Esophagus muscularis mucosa (tissue), 4 donors: ENCODE data around the gene SNX8. TPM values are rescaled to one million over a fixed set of nuclear protein-coding genes. Genes with fewer than 3 reads are reported as not detected.

ENCODE experiments used
- DNase-seq: peaks from one replicate; pipeline ENCODE4 v3.0.0-alpha.2; 2017; ENCODE audit errors: extremely low spot score
- H3K27ac ChIP-seq, 4 donors: fragments of 200-600 bp; sonication (generic); replicated peaks in 1 of 4; 1 replicate in 3 of 4; 2 replicates in 1 of 4; pipeline ENCODE4 v1.5.1; 2016 to 2019; ENCODE audit warnings: mild to moderate bottlenecking in 1 of 4
- H3K27me3 ChIP-seq, 4 donors: fragments of 200-600 bp; sonication (generic); one replicate each; pipeline versions ENCODE4 v1.5.1 to v1.6.0; 2016 to 2019
- H3K36me3 ChIP-seq, 4 donors: fragments of 200-600 bp; sonication (generic); one replicate each; pipeline ENCODE4 v1.5.1; 2016 to 2019
- H3K4me1 ChIP-seq, 4 donors: fragments of 200-600 bp; sonication (generic); one replicate each; pipeline ENCODE4 v1.5.1; 2016 to 2019
- H3K4me3 ChIP-seq, 4 donors: fragments of 200-600 bp; sonication (generic); 1 replicate in 2 of 4; 2 replicates in 2 of 4; pipeline ENCODE4 v1.5.1; 2016 to 2019; ENCODE audit warnings: mild to moderate bottlenecking in 4 of 4, moderate library complexity in 1 of 4
- H3K9me3 ChIP-seq, 4 donors: fragments of 200-600 bp; sonication (generic); 1 replicate in 3 of 4; 2 replicates in 1 of 4; pipeline ENCODE4 v1.5.1; 2016 to 2019
- EP300 ChIP-seq: sonication (generic); formaldehyde crosslinking; IDR thresholded peaks from one replicate; pipeline ENCODE4 v1.6.1; 2017; ENCODE audit warnings: antibody characterized with exemption
- POLR2A ChIP-seq: fragments of 450-650 bp; IDR thresholded peaks from one replicate; pipeline ENCODE4 v1.6.1; 2017; ENCODE audit warnings: antibody characterized with exemption, moderate library complexity, mild to moderate bottlenecking, low read depth
- POLR2AphosphoS5 ChIP-seq, 2 donors: sonication (generic); formaldehyde crosslinking; IDR thresholded peaks; one replicate each; pipeline ENCODE4 v1.6.1; 2017; ENCODE audit warnings: antibody characterized with exemption in 2 of 2
- WGBS: methylation state at CpG from one replicate; pipeline ENCODE4 v1.1.5; 2018; 5-methylcytosine and 5-hydroxymethylcytosine counted together
- intact Hi-C: fragments of 100-400 bp; cut with DNase I; formaldehyde crosslinking; loops from one replicate; pipeline ENCODE4 v1.15.1; 2023
- total RNA-seq, 4 donors: library from RNA; depleted of rRNA; stranded (reverse); fragments of >200 nt; gene quantifications; one replicate each; pipeline versions ENCODE4 v1.1.0 to v1.2.1, GENCODE V29; 2016
- TF ChIP-seq, protein P1 (sequence below), 3 experiments: fragments of 200-600 bp in 2 of 3; fragments of 450-650 bp in 1 of 3; sonication (generic) in 2 of 3; IDR thresholded peaks; one replicate each; pipeline ENCODE4 v1.5.1; 2017 to 2019; ENCODE audit warnings: antibody characterized with exemption in 3 of 3, mild to moderate bottlenecking in 2 of 3, moderate library complexity in 1 of 3

Gene SNX8
- total RNA-seq, 4 donors from 2014 or later = 6.8 to 9.9 (median 8.7) TPM

DNA sequence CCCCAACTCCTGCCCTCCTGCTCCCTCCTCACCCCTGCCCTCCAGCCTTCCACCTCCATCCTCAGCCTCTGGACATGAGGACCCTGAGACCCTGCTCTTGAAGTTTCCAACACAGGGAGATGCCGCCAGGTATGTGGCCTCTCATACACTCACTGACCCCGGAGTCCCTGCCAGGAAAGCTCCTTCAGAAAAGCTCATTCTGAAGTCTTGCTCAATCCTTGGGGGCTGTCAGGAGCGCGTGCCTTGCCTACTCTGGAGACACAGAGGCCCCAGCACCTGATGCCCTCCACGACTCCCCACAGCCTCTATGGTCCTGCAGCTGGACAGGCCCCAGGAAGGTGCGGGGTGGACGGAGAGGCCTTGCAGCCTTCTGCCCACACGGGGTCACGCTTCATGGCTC, 61.2 kb downstream of the SNX8 start:
- peaks cover 6 to 15% (median 11%) of the 10 kb centered on the region in 4 donors for H3K4me1 ChIP-seq

DNA sequence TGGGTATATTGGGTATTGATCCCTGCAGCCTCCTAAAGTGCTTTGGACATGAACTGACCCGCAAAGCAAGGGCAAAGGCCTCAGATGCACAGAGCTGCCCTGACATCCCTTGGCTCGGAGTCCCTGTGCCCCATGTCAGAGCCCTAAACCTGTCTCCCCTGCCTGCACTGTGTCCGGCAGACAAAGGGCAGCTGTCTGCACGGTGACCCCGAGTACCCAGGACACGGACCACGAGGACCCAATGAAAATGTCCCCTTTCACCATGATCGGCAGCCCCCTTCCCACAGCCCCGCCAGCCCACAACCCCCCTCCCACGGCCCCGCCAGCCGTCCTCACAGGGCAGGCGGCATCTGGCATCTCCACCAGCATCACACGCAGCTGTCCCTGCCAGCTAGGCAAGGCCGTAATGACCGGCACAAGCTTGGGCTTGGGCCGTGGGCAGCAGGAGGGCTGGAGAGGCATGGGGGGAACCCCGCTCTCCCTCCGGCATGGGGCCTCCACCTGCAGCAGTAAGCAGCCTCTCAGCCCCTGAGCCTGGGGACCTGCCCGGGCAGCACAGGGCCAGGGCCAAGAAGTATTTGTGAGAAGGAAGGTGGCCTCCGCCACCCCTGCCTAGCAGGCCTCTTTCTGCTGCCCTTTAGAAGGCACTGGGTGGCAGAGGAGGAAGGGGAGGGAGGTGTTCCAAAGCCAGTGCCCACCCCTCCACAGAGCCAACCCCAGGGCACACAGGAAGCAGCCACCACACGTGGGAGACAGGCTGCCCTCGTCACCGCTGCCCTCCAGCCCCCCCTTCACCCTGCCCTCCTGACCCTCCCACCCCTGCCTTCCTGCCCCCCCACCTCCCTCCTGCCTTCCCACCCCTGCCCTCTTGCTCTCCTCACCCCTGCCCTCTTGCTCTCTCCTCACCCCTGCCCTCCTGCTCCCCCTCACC, 62.1 kb downstream of the SNX8 start:
- WGBS = 83% methylated on average over 22 of the region's 24 CpGs
- Histone ChIP-seq H3K36me3 (peaks cover 13 to 51% (median 34%) of the 10 kb centered on the region in 4 donors), H3K4me1 (peaks cover 6 to 15% (median 11%) of the 10 kb centered on the region in 4 donors), H3K4me3 (no peak overlapping the region), H3K27ac (no peak overlapping the region), H3K9me3 (no peaks in the 10 kb centered on the region), H3K27me3 (no peaks in the 10 kb centered on the region)
- intact Hi-C loops = no loop called here
- TF ChIP-seq POLR2AphosphoS5 (IDR thresholded peaks at IDR 0.05) = no peak
- no peak for TF ChIP-seq EP300
- TF ChIP-seq, protein P1, sequence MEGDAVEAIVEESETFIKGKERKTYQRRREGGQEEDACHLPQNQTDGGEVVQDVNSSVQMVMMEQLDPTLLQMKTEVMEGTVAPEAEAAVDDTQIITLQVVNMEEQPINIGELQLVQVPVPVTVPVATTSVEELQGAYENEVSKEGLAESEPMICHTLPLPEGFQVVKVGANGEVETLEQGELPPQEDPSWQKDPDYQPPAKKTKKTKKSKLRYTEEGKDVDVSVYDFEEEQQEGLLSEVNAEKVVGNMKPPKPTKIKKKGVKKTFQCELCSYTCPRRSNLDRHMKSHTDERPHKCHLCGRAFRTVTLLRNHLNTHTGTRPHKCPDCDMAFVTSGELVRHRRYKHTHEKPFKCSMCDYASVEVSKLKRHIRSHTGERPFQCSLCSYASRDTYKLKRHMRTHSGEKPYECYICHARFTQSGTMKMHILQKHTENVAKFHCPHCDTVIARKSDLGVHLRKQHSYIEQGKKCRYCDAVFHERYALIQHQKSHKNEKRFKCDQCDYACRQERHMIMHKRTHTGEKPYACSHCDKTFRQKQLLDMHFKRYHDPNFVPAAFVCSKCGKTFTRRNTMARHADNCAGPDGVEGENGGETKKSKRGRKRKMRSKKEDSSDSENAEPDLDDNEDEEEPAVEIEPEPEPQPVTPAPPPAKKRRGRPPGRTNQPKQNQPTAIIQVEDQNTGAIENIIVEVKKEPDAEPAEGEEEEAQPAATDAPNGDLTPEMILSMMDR (IDR thresholded peaks at IDR 0.05) = no peak
- TF ChIP-seq POLR2A = no peak
- no peak for DNase-seq

More for the DNA sequence above, 61.2 kb downstream of the SNX8 start:
- intact Hi-C loops = no loop called here
- Histone ChIP-seq H3K36me3 (peaks cover 16 to 58% (median 39%) of the 10 kb centered on the region in 4 donors), H3K27me3 (no peaks in the 10 kb centered on the region), H3K4me3 (no peak overlapping the region), H3K27ac (no peak overlapping the region), H3K9me3 (no peaks in the 10 kb centered on the region)
- 88% methylated on average over 9 of the region's 9 CpGs for WGBS
- no peak for DNase-seq
- TF ChIP-seq, protein P1 (IDR thresholded peaks at IDR 0.05) = no peak
- TF ChIP-seq POLR2AphosphoS5 (IDR thresholded peaks at IDR 0.05) (no peak), EP300 (no peak), POLR2A (no peak)

GRCh38 chr7:2251381-2251780, 62.9 kb downstream of the SNX8 start:
- Histone ChIP-seq H3K27ac (no peak overlapping the region), H3K4me1 (peaks cover 6 to 15% (median 11%) of the 10 kb centered on the region in 4 donors), H3K4me3 (no peak overlapping the region), H3K36me3 (peaks cover 6 to 44% (median 27%) of the 10 kb centered on the region in 4 donors), H3K27me3 (no peaks in the 10 kb centered on the region), H3K9me3 (no peaks in the 10 kb centered on the region)
- 62% methylated on average over 8 of the region's 10 CpGs for WGBS
- intact Hi-C loops = no loop called here
- no peak for TF ChIP-seq POLR2AphosphoS5 (IDR thresholded peaks at IDR 0.05)
- TF ChIP-seq, protein P1 (IDR thresholded peaks at IDR 0.05) = no peak
- no peak for TF ChIP-seq EP300
- TF ChIP-seq POLR2A = no peak
- no peak for DNase-seq

- peak overlapping the region in 1 of 4 donors; percentile 62 for H3K27ac ChIP-seq
- no peak overlapping the region for H3K4me3 ChIP-seq
- intact Hi-C loops = loop anchor here (5.0 kb wide), 1 partner anchor 102 kb away; the partner anchor contains the start of gene EIF3B
- DNase-seq = no peak
- TF ChIP-seq EP300 (no peak), POLR2A (no peak), POLR2AphosphoS5 (IDR thresholded peaks at IDR 0.05) (no peak)
- TF ChIP-seq, protein P1 (IDR thresholded peaks at IDR 0.05) = no peak
- WGBS = 83% methylated on average over 27 of the region's 27 CpGs
- H3K9me3 ChIP-seq = no peaks in the 10 kb centered on the region
- peaks cover 5 to 28% (median 12%) of the 10 kb centered on the region in 4 donors for H3K36me3 ChIP-seq
- H3K4me1 ChIP-seq = peaks cover 6 to 15% (median 11%) of the 10 kb centered on the region in 4 donors
- no peaks in the 10 kb centered on the region for H3K27me3 ChIP-seq
Measured at GRCh38 chr7:2249744-2250323, 64.4 kb downstream of the SNX8 start.
